ENCODE results near the gene COPG1.

DNA sequence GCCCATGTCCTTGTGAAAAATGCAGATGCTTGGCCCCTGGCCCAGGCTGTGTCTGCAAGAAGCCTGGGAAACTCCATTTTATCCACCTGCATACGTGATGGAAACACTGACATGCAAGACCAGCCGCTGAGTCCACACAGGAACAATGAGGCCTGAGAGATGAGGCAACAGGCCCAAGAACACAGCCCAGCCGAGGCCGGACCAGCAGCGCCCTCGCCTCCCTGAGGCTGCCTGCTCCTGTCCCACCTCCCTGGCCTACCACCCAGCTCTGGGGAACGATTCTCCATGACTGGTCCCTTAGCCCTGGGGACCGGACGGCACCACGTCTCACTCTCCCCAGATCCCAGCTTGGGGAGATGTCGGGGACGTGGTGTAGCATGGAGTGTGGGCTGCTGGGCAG lies 76.7 kb downstream of the COPG1 start:
- TF ChIP-seq RAD21 (IDR thresholded peaks at IDR 0.05; ENCODE audit: low read depth): no peak
- no peak for TF ChIP-seq CEBPB (IDR thresholded peaks at IDR 0.05)
- TF ChIP-seq YY1 (IDR thresholded peaks at IDR 0.05; ENCODE audit: low read depth): no peak
- TF ChIP-seq EGR1 (IDR thresholded peaks at IDR 0.05): no peak
- no peak for TF ChIP-seq TEAD4 (IDR thresholded peaks at IDR 0.05)
- no peak for TF ChIP-seq EP300 (IDR thresholded peaks at IDR 0.05; ENCODE audit: borderline replicate concordance)
- no peak for TF ChIP-seq CREB1 (IDR thresholded peaks at IDR 0.05; ENCODE audit: low read depth)
- no peak for TF ChIP-seq MAX (IDR thresholded peaks at IDR 0.05)
- TF ChIP-seq, protein P1, sequence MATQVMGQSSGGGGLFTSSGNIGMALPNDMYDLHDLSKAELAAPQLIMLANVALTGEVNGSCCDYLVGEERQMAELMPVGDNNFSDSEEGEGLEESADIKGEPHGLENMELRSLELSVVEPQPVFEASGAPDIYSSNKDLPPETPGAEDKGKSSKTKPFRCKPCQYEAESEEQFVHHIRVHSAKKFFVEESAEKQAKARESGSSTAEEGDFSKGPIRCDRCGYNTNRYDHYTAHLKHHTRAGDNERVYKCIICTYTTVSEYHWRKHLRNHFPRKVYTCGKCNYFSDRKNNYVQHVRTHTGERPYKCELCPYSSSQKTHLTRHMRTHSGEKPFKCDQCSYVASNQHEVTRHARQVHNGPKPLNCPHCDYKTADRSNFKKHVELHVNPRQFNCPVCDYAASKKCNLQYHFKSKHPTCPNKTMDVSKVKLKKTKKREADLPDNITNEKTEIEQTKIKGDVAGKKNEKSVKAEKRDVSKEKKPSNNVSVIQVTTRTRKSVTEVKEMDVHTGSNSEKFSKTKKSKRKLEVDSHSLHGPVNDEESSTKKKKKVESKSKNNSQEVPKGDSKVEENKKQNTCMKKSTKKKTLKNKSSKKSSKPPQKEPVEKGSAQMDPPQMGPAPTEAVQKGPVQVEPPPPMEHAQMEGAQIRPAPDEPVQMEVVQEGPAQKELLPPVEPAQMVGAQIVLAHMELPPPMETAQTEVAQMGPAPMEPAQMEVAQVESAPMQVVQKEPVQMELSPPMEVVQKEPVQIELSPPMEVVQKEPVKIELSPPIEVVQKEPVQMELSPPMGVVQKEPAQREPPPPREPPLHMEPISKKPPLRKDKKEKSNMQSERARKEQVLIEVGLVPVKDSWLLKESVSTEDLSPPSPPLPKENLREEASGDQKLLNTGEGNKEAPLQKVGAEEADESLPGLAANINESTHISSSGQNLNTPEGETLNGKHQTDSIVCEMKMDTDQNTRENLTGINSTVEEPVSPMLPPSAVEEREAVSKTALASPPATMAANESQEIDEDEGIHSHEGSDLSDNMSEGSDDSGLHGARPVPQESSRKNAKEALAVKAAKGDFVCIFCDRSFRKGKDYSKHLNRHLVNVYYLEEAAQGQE (IDR thresholded peaks at IDR 0.05; ENCODE audit: low read depth): no peak
- TF ChIP-seq TCF12 (IDR thresholded peaks at IDR 0.05; ENCODE audit: low read depth): no peak
